HG02970 (cell line): ENCODE results near the gene ARHGDIG.

Source experiments
- ATAC-seq: cut with Tn5 transposase; IDR thresholded peaks from one replicate; pipeline ENCODE4 v1.9.1; 2021; ENCODE audit warnings: mild to moderate bottlenecking, moderate library complexity, moderate number of reproducible peaks; ENCODE audit not compliant: unreplicated experiment, low FRiP score

Gene ARHGDIG

GRCh38 chr16:293043-293775, 12.8 kb downstream of the ARHGDIG start:
- ATAC-seq: no peak

DNA sequence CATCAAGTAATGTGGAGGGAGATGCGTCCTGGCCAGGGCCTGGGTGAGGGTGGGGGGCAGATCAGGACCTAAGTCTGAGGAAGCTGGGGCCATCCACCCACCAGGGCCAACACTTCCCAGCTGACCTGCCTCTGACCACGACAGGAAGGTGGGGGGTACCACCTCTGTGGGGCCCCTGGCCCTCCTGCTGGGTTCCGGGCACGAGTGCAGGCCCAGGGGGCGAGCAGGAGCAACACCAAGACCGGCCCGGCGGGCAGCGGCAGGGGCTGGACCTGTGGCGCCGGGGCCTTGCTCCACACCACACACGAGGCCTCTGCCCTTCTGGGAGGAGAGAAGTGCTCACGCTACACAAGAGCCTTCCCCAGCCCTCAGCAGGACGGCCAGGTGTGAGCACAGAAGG, 15.9 kb downstream of the ARHGDIG start:
- no peak for ATAC-seq

DNA sequence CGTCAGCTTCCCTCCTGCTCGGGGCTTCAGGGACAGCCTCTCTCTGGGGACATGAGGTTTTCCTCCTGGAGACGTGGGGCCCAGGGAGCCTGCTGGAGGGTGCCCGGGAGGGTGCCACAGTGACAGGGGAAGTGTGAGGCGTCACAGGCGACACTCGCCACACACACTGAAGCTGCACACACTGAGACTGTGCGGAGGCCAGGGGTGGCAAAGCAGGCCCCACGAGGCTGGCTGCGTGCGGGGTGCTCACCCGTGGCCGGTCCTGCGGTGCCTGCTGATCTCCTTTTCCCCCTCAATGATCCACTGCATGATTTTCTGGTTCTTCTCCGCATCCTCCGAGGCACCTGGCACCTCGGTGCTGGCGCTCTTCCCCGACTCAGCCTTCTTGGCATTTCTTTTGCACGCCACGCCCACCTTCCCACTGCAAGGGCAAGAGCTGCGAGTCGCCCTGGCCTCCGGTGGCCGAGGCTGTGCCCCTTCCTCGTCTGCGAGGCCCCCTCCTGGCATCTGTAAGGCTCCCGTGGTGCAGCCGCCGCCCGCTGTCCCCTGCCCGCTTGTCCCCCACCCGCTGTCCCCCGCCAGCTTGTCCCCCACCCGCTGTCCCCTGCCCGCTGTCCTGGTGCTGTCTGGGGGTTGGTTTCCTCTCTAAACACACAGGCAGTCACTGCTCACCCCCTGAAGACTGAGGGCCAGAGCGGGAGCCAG, 16.6 kb downstream of the ARHGDIG start:
- no peak for ATAC-seq

- no peak for ATAC-seq
Observed at GRCh38 chr16:297832-298231, 17.4 kb downstream of the ARHGDIG start.

- no peak for ATAC-seq
Observed at GRCh38 chr16:301235-301634, 20.8 kb downstream of the ARHGDIG start.

- no peak for ATAC-seq
Observed at GRCh38 chr16:301950-302349, 21.6 kb downstream of the ARHGDIG start.

- no peak for ATAC-seq
Observed at GRCh38 chr16:303760-304505, 23.5 kb downstream of the ARHGDIG start.

- ATAC-seq: no peak
Observed at GRCh38 chr16:305916-306626, 25.7 kb downstream of the ARHGDIG start.

GRCh38 chr16:306911-307370, 26.6 kb downstream of the ARHGDIG start:
- no peak for ATAC-seq

DNA sequence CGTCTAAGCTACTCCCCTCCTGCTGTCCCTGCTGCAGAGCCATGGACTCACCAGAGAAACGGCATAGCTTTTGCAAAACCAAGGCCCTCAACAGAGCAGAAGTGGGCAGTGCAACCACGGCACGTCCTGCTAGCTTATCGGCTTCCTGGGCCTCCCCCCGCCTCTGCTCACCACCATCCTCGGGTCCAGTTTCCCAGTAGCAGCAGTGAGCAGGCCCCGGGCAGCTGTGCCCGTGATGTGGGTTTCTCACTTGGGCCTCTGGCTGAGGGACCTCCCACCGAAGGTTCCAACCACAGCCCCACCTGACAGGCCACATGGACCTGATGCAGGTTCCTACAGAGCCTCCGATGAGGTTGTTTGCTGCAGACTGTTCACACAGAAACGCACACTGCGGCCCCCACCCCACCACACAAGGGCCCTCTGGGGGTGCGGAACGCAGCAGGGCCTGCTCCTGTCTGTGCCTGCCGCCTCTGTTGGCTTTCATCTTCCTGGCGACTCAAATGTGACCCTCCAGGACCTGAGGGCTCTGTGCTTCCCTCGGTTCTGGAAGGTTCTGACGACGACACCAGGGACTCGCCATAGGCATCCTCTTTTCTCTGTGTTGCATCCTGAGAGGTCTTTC, 27.4 kb downstream of the ARHGDIG start:
- no peak for ATAC-seq

- ATAC-seq: no peak
Observed at GRCh38 chr16:309476-309875, 29.1 kb downstream of the ARHGDIG start.

DNA sequence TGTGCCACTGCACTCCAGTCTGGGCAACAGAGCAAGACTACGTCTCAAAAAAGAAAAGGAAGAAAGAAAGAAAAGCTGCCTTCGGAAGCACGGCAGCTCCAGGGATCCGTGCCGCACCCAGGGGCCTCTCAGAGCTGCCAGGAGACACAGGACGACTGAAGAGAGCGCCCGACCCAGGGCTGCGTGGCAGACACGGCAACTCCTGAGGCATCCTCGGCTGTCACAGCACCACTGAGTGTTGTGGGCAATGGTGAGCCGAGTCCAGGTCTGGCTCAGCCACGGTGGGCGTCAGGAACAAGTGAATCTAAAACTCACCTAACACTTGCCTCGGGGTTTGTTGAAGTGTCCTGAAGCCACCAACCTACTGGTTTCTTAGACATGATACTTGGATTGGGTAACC, 31.3 kb downstream of the ARHGDIG start:
- no peak for ATAC-seq

DNA sequence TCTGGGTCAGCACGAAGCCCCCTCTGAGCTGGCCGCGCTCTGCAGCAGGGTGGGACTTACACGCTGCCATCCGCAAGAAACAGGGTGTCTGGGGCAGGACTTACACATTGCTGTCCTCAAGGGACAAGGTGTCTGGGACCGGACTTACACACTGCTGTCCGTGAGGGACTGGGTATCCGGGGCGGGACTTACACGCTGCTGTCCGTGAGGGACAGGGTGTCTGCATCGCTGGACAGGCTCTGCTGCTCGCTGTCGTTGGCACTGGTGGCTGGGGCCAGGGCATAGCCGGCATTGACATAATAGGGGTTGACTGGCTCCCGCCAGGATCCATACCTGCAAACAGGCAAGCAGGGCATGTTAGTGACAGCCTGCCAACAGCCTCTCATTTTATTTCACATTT, 34.0 kb downstream of the ARHGDIG start:
- ATAC-seq: no peak

DNA sequence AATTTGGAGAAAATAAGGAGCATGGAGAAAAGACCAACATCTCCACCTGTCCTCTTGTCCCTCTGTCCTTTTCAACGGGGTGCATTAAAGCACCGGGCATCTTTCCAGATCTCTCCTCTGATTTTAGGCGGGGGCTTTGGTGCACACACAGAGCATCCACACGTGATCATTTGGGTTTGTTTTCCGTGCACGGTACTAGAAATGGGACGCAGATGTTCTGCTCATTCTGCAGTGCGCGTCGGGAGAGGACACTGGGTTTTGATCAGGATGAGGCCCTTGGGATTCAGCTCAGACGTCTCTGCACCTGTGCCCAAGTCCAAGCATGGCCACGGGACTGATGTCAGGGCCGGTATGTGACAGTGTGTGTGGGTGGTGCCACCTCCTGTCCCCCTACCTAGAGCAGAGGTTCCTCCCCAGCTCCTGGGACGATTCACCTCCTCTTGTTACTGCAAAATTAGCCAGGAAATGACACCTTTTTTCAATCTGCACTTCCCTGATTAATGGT, 34.5 kb downstream of the ARHGDIG start:
- ATAC-seq: no peak

DNA sequence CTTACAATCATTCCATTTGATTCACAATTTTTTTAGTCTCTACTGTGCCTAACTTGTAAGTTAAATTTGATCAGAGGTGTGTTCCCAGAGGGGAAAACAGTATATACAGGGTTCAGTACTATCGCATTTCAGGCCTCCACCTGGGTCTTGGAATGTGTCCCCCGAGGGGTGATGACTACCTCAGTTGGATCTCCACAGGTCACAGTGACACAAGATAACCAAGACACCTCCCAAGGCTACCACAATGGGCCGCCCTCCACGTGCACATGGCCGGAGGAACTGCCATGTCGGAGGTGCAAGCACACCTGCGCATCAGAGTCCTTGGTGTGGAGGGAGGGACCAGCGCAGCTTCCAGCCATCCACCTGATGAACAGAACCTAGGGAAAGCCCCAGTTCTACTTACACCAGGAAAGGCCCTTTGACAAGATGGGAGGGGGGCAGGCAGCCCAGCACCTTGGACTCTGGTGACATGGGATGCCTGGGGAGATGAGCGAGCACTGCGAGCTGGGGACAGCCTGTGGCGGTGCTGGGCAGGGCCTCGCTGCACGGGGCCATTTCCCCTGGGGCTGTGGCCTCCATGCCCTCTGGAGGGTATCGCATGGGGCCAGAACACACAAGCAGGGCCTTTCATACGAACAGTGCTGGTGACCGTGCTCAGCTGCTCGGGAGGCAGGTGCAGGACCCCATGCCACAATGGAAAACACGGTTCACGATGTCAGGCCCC, 36.5 kb downstream of the ARHGDIG start:
- ATAC-seq: no peak

DNA sequence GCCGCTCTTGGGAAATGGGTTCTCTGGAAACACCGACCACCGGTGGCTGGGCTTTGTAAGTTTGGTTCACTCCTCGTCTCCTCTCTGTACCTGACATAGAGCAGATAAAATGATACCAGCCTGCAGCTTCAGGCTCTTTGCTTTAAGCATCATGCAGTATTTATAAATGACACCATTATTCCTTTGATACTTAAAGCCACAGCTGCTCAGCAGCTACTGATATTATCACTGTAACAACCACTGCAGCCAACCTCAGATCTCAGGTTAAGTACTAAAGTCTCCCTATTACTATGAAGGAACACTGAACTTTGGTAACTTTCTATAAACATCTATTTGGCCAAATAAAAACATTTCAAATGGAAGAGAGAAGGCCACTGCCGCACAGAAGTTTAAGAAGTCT, 37.2 kb downstream of the ARHGDIG start:
- ATAC-seq: no peak

GRCh38 chr16:318628-319027, 38.2 kb downstream of the ARHGDIG start:
- no peak for ATAC-seq

DNA sequence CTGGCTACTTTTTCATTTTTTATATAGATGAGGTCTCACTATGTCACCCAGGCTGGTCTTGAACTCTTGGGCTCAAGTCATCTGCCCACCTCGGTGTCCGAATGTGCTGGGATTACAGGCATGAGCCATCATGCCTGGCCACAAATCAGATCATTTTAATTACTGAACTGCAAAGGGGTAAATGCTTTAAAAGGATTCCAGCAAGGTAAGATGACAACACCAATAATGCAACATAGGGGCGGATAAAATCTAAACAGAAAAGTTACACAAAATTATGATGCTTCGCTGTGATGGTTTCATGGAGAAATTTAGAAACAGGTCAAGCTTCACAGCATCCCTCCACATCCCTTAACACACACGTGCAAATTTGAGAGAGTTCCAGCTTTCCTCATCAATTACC, 39.8 kb downstream of the ARHGDIG start:
- no peak for ATAC-seq

- no peak for ATAC-seq
Observed at GRCh38 chr16:321532-321931, 41.1 kb downstream of the ARHGDIG start.
